Measurements from ENCODE around the gene KRT84. TPM values are rescaled to one million over a fixed set of nuclear protein-coding genes. Genes with fewer than 3 reads are reported as not detected.

The KRT84 gene
- total RNA-seq, 1 donor from 2014 or later, result not detected

GRCh38 chr12:52360663-52361271 lies 24.7 kb downstream of the KRT84 start:
- no peak overlapping the region for H3K27ac Mint-ChIP-seq
- H3K36me3 Mint-ChIP-seq (ENCODE audit: low read depth), result no peaks in the 10 kb centered on the region
- peaks cover 25% of the 10 kb centered on the region for H3K4me1 Mint-ChIP-seq
- H3K27me3 Mint-ChIP-seq, result peaks cover 4% of the 10 kb centered on the region
- POLR2A ChIA-PET, result no interaction called here
- DNase-seq, result no peak
- TF ChIP-seq CTCF (IDR thresholded peaks at IDR 0.05), result no peak
- H3K4me3 Mint-ChIP-seq, result no peak overlapping the region
- intact Hi-C loops (cut with micrococcal nuclease), result no loop called here
- H3K9me3 Mint-ChIP-seq, result no peaks in the 10 kb centered on the region
- ATAC-seq (ENCODE audit: low read depth), result no peak
- CTCF ChIA-PET, result no interaction called here

GRCh38 chr12:52360106-52360662 lies 25.3 kb downstream of the KRT84 start:
- ATAC-seq (ENCODE audit: low read depth) (no peak), DNase-seq (no peak)
- Mint-ChIP-seq H3K4me3 (no peak overlapping the region), H3K27ac (no peak overlapping the region), H3K4me1 (peaks cover 25% of the 10 kb centered on the region), H3K36me3 (ENCODE audit: low read depth) (no peaks in the 10 kb centered on the region), H3K27me3 (peaks cover 4% of the 10 kb centered on the region), H3K9me3 (no peaks in the 10 kb centered on the region)
- POLR2A ChIA-PET, result no interaction called here
- TF ChIP-seq CTCF (IDR thresholded peaks at IDR 0.05), result no peak
- CTCF ChIA-PET, result no interaction called here
- intact Hi-C loops (cut with micrococcal nuclease), result no loop called here

- ATAC-seq (ENCODE audit: low read depth) (no peak), DNase-seq (no peak)
- peaks cover 25% of the 10 kb centered on the region for H3K4me1 Mint-ChIP-seq
- POLR2A ChIA-PET, result no interaction called here
- no peaks in the 10 kb centered on the region for H3K36me3 Mint-ChIP-seq (ENCODE audit: low read depth)
- intact Hi-C loops (cut with micrococcal nuclease), result no loop called here
- CTCF ChIA-PET, result no interaction called here
- peaks cover 4% of the 10 kb centered on the region for H3K27me3 Mint-ChIP-seq
- TF ChIP-seq CTCF (IDR thresholded peaks at IDR 0.05), result no peak
- no peaks in the 10 kb centered on the region for H3K9me3 Mint-ChIP-seq
- no peak overlapping the region for H3K27ac Mint-ChIP-seq
- no peak overlapping the region for H3K4me3 Mint-ChIP-seq
These were observed 25.8 kb downstream of the KRT84 start for GRCh38 chr12:52359621-52360061.

- H3K27ac Mint-ChIP-seq, result peak overlapping the region; percentile 57
- no peaks in the 10 kb centered on the region for H3K36me3 Mint-ChIP-seq (ENCODE audit: low read depth)
- peaks cover 29% of the 10 kb centered on the region for H3K4me1 Mint-ChIP-seq
- peak; percentile 94 for ATAC-seq (ENCODE audit: low read depth)
- no peak for TF ChIP-seq CTCF (IDR thresholded peaks at IDR 0.05)
- intact Hi-C loops (cut with micrococcal nuclease), result no loop called here
- no peaks in the 10 kb centered on the region for H3K9me3 Mint-ChIP-seq
- peak; percentile 24 for DNase-seq
- no peak overlapping the region for H3K4me3 Mint-ChIP-seq
- ChIA-PET POLR2A (no interaction called here), CTCF (interaction anchor here (1.3 kb wide), 1 partner anchor 31 kb away, joined by 5 read pairs; no protein-coding TSS in a partner anchor)
- H3K27me3 Mint-ChIP-seq, result peaks cover 6% of the 10 kb centered on the region
These were observed 26.7 kb downstream of the KRT84 start for GRCh38 chr12:52358575-52359350.
